Measurements from ENCODE around the gene FAM222B. TPM values are rescaled to one million over a fixed set of nuclear protein-coding genes. Genes with fewer than 3 reads are reported as not detected.

The FAM222B gene
- total and polyA plus RNA-seq, 9 of the 15 experiments (the other 6 are each of a cell fraction or from before 2014, with no cell fraction given): 4.0 to 34.6 (median 7.5) TPM

- TF ChIP-seq HDAC3 (IDR thresholded peaks at IDR 0.05; ENCODE audit: borderline replicate concordance, partially characterized antibody) (no peak), SMARCA5 (IDR thresholded peaks at IDR 0.05) (no peak), ZNF445 (CRISPR knock-in tag; IDR thresholded peaks at IDR 0.05; ENCODE audit: low read depth) (no peak), RBBP5 (IDR thresholded peaks at IDR 0.05; ENCODE audit: borderline replicate concordance, insufficient read depth, low read length, poor library complexity, severe bottlenecking) (peak; percentile 40), SRSF9 (IDR thresholded peaks at IDR 0.05; ENCODE audit: borderline replicate concordance, low read depth, low read length) (no peak), DLX4 (CRISPR knock-in tag; IDR thresholded peaks at IDR 0.05) (no peak), POU5F1 (IDR thresholded peaks at IDR 0.05; ENCODE audit: borderline replicate concordance, low read depth, low read length, partially characterized antibody) (no peak), TRIM24 (IDR thresholded peaks at IDR 0.05) (no peak), E2F8 (IDR thresholded peaks at IDR 0.05; ENCODE audit: low read depth, partially characterized antibody) (peak; percentile 55), WHSC1 (IDR thresholded peaks at IDR 0.05; ENCODE audit: low read length) (no peak), SRSF1 (IDR thresholded peaks at IDR 0.05; ENCODE audit: low read depth, low read length) (no peak), ELK3 (CRISPR knock-in tag; IDR thresholded peaks at IDR 0.05) (no peak), MAFF (IDR thresholded peaks at IDR 0.05; ENCODE audit: low read length) (no peak), ZNF140 (CRISPR knock-in tag; IDR thresholded peaks at IDR 0.05) (no peak), E2F6 (IDR thresholded peaks at IDR 0.05; ENCODE audit: borderline replicate concordance in 1 of 2, extremely low read depth in 1 of 2, insufficient read depth in 1 of 2, insufficient read length in 1 of 2, low read depth in 1 of 2, low read length in 1 of 2, poor library complexity in 1 of 2, severe bottlenecking in 1 of 2) (no peak), FOXO4 (CRISPR knock-in tag; IDR thresholded peaks at IDR 0.05) (no peak), NR0B1 (IDR thresholded peaks at IDR 0.05; ENCODE audit: partially characterized antibody) (no peak), ELK1 (CRISPR knock-in tag; IDR thresholded peaks at IDR 0.05) (no peak)
These were observed 117.4 kb downstream of the FAM222B start (continued) for GRCh38 chr17:28725166-28725659.

Data from K562 (cell line).